ENCODE data around the gene TIMM17B.
A peak's percentile ranks its signal among the peaks of the same experiment; 100 is the strongest.

Gene TIMM17B

DNA sequence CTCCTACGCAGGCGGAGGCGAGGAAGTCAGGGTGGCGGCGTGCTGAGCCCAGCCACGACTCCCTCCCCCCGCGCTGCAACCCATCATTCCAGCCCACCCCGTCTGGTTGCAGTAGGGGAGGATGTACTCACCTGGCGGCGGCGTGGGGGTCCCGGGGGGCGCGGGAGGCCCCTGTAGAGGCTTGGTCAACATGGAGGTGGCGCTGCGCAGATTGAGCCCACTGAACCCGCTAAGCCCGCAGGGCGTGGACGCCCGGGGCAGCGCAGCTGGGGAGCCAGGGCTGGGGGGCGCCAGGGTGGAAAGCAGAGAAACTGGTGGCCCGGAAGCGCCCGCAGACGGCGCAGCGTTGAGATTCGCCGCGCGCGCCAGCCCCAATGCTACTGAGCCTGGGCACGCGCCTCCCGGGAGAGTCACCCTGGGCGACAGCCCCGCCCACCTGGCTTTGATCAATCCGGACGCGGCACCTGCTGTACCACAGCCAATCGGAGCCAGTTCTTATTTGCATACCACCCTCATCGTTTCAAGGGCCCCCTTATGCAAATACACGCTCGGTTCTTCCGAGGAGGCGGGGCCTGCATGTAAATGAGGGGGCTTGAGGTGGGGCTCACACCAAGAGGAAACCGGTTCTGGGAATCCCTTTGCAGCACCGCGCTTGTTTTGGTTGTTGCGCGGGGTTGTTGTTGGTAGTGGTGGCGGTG lies 21.2 kb upstream of the TIMM17B start, which contains the start of gene PIM2:
Gene PIM2 (minus strand): TSS at position 382 of the 698 bp plus-strand sequence. CDS start 190 bp downstream, at position 192.
- peak; percentile 90 for DNase-seq

DNA sequence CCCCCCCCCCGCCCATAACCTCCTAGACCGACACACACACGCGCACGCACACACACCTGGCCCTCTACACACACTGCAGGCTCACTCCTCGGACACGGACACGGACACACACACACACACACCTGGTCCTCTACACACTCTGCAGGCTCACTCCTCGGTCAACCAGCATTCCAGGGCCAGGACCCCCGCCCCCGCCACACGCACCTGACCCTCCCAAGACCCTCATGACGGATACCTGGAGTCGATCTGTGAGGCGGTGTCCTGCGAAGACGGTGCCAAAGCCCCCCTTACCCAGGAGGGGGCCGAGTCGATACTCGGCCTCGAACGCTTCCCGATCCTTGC lies 20.7 kb upstream of the TIMM17B start:
- peak; percentile 67 for DNase-seq

DNA sequence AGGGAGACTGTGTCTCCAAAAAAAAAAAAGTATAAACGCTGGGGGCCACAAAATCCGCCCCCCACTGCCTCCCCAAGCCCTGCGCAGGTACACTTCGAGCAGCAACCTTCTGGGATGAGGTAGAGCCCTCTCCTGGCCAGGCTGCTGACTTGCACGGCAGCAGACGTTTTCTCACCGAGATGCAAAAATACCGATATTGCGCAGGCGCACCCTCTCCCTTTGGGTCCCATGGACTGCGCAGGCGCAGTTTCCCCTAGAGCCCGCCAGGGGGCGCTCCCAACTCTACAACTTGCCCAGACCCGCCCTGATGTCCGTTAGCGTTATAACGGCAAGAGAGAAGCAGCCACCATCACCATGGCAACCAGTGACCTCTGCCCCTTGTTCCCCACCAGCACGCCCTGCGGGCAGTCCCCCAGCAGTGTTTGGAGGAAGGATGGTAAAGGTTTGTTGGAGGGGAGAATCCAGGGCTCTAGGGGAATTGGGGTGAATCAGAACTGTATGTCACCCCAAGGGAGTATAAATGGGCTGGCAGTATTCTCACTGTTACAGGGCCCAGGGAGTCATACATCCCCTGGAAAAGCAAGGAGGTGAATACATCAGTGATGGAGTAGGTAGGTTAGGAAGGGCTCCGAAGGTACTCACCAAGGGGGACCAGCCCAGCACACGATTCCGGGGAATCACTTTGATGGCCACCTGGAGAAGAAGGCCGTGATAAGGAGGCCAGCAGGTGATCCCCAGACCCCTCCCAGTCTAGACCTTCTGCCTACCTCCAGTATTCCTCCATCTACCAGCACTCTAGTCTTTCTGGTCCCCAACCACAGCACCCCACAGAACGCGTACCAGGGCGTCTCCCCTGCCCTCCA lies 19.8 kb upstream of the TIMM17B start:
- DNase-seq, result peak; percentile 95

DNA sequence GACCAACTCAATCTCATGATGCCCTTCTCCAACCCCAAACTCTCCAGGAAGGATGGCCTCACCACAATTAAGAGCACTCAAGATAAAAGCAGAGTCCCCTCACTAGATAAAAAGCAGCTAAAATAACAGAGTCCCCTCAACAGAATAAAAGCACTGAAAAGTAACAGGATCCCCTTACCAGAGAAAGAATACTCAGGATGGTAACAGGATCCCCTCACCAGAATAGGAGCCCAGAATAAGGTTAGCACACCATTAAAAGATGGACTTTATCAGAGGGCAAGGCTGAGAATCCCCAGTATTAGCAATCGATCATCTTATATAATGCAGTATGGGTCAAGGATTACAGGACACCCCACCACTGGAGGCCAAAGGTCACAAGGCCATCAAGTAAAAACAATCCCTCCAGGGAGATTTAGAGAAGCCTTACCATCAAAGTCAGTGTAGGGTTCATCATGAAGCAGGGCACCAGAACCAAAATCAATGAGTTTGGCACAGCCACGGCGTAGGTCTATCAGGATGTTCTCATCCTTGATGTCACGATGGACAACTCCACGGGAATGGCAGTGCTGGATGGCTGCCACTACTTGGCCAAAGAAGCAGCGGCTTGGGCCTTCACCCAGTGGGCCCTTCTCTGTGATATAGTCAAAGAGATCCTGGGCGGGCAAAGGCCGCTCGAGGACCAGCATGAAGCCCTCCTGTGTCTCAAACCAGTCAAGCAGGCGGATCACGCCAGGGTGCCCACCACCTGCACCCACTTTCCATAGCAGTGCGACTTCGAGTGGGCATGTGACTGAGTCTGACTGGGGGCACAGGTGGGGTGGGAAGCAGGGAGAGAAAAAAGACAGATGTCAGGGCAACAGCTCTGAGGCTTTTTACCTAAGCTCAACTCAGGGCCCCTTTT lies 17.3 kb upstream of the TIMM17B start:
- DNase-seq, result no peak

DNA sequence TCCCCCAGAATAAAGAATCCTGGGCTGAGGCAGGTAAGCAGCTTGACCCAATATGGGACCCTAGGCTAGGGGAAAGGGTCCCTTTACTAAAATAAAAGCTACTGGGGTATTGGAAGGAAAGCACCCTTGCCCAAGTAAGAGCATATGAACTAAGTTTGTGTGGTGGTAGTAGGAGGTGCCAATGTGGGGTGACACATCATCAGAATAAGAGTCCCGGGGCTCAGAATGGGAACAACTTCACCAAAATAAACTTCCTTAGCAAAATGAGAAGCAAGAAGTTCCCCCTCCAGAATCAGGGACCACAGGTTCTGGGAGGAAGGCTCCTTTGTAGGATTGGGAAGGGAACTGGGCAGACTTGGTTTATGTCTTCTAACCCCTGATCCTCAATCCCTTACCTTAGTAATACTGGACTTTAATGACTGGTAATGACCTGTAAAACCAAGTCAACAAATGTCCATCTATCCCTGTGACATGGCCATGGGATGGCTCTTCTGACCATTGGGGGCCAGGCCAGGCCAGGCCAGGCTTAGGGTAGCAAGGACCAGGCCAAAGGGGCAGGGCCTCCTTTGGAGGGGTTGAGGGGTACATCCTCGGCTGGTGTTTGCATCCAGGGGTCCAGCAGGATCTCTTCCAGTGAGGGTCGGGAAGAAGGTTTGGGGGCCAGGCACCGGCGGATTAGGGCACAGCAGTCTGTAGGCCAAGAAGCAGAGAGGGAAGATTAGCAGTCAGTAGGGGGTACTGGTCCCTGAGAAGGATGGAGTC lies 16.2 kb upstream of the TIMM17B start:
- DNase-seq, result no peak

DNA sequence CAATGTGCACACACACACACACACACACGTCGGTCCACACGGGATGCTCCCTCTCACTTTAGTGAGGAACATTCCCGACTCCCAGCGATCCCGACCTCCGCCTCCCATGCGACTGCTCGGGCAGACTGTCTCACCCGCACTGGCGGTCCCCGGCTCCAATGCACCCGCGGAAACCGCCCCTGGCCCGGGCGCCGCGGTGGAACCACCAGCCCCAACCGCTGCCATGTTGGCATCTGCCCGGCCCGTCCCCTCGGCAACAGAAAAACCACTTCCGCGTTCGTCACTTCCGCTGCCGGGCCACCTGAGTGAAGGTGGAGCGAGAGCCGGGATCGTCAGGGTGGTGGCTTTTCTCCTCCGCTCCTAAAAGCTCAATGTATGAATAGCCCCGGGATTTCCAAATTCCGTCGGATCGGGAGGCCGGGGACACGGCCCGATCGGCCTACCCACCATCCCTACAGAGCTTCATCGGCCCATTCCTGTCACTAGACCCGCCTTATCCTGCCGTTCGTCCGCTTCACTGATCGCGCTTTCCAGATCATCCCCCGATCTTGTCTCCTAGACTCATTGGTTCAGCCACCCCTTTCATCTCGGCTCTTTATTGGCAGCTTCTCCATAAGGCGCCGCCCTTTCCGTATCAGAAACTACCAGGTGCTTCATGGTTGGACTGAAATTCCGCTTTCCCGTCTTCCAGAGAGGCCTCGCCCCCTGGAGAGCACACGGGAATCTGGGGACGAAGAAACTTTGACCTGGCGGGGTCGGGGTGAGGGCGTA lies 14.0 kb upstream of the TIMM17B start, which contains the start of gene SLC35A2:
Gene SLC35A2 (minus strand): TSS at position 235 of the 771 bp plus-strand sequence. CDS start 10 bp downstream, at position 225.
- peak; percentile 93 for DNase-seq

DNA sequence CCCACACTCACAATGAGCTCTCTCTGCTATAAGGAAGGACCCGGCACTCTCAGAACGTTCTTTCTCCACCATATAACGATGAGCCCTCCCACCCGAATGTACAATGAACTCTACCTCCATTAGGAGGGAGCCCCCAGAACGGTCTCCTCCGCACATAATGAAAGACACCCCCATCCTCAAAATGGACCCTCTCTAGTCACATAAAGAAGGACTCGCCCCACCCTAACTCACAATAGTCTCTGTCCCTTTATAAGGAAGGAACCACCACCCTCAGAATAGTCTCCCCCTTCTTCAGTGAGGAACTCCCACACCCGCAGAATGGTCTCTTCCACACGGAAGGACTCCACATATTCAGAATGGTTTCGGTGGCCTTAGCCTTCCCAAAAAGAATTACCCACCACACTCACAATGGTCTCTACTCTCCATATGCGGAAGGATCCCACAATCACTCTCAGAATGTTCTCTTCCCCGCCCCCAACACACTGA lies 13.4 kb upstream of the TIMM17B start:
- no peak for DNase-seq

DNA sequence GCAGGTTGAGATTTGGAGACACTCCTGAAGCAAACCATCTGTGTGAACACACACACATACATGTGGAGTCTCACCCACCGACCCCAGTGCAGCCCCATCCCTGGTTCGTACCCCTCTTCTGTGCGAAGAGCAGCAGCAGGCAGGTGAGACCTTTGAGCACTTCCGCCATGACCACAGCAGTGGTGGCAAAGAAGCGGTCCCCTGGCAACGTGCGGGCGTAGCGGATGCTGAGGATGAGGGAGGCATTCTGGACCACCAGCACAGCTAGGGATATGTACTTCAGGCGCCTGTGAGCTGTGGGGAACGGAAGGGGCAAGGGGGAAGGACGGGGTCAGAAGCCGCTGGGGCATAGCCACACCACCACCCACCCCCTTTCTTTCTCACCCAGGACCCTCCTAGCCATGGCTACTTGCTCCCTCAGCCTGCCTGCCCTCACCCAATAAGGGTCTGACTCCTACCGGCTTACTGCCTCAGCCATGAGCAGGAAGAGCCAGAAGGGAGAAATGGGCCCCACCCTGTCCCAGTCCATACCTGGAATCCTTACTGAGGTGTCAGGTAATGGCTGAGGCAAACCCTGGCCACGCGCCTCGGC lies 12.2 kb upstream of the TIMM17B start:
- no peak for DNase-seq

DNA sequence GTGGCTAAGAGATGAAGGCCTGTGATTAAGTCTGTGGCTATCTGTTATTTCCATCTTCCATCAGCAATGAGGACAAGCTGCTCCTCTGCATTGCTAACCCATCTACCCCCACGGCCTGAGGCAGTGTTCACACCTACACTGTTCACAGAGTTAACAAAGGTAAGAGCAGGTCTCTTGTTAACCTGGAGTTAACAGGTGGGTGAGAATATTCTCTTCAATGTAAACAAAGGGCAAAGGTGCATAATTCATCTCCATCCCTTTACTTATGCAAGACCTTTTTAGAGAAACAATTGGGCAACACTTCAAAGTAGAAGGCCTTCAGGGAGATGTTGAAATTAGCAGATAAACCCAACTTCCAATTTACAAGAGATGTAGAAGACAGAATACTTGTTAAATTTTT lies 11.0 kb upstream of the TIMM17B start:
- no peak for DNase-seq

DNA sequence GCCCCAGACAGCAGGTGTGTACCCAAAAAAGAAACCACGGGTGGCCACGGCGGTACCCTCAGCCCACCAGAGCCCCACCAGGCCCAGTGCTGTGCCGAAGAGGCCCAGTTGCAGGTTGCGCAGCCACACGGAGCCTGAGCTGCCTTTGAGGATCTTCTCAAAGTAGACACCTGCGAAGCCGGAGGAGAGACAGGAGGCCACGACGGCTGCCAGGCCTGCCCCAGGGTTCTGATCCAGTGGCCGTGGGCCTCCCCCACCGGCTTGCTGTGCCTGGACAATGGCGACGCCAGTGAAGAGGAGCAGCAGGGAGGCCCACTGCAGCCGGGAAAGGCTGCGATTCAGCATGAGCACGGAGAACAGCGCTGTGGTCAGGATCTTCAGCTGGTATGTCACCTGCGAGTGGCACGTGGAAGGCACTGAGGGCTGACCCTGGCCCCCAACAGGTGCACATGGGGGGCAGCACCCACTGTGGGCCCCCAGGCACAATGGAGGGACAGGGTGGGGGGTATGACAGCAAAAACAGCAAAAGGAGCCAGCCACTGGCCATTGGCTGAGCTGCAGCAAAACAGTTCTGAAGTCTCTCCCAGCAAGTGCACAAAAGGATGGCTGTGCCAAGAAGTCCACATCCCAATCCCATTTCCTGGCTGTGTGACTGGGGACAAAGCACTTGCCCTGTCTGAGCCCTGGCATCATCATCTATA lies 7.7 kb upstream of the TIMM17B start:
- DNase-seq, result no peak

DNA sequence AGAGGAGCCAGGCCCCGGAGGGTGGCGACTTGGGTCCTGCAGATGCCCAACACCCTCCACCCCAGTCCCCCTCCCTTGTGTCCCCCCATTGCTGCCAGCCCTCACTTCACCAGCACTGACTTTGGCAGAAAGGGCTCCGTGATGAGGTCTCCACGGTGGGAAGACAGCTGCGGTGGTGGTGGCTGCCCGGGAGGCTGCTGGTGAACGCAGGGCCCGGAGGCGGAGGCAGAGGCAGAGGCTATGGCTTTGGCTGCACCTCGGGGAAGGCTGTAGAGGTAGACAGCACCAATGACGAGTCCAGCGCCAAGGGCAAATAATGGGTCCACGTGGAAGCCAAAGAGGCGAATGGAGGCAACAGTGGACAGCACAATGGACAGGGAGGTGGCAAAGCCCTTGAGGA lies 7.1 kb upstream of the TIMM17B start:
- DNase-seq, result no peak

DNA sequence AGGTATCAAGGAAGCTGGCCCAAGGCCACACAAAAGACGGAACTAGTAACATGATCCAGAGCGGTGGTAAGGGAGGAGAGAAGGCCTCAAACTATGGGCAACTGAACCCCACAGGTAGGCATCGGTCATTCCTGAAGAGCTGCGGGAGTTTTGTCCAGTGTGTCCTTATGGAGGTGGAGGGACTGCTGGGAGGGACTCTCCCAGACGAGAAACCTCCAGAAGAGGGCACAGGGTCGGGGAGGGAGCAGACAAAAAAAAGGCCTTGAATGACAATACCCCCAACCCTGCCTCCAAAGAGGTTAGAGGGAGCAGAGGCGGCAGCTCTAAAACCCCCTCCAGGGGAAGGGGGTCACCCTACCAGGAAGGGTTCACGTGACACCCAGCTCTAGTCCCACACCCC lies 6.6 kb upstream of the TIMM17B start:
- no peak for DNase-seq

DNA sequence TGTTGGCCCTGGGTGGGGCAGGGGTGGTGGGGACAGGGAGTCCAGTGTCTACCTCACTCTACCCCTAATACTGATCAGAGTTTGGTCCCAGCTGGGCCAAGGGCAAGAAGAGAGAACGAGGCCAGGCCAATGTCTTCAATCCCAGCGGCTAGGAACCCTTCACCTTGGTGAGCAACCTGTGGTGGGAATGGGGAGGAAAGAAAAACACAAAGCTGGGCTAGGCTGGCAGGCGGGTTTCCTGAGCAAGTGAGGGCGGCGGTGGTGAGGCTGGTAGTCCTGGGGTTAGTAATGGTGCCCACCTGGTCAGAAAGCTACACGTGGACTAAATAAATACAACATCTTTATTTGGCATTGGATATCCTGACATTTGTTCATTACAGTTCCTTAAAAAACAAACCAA lies 5.7 kb upstream of the TIMM17B start:
- DNase-seq, result no peak

DNA sequence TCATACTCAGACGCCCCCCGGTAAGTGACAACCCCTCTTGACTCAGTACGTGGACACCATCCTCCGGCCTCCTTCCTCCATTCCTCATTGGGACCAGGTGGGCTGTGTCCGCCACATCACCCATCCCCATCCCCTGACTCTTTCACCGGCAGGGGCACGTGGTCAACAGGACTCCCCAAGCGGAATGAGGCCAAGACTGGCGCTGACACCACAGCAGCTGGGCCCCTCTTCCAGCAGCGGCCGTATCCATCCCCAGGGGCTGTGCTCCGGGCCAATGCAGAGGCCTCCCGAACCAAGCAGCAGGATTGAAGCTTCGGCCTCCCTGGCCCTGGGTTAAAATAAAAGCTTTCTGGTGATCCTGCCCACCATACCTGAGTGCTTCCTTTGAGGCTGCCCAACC lies 5.2 kb upstream of the TIMM17B start:
- no peak for DNase-seq

DNA sequence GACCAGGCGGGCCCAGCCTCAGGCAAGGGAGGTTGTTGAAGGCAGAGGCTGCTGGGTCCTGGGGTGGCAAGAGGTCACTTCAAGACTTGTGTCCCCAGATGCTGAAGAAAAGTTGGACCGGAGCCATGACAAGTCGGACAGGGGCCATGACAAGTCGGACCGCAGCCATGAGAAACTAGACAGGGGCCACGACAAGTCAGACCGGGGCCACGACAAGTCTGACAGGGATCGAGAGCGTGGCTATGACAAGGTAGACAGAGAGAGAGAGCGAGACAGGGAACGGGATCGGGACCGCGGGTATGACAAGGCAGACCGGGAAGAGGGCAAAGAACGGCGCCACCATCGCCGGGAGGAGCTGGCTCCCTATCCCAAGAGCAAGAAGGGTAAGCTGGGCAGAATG lies 4.6 kb upstream of the TIMM17B start:
- no peak for DNase-seq

DNA sequence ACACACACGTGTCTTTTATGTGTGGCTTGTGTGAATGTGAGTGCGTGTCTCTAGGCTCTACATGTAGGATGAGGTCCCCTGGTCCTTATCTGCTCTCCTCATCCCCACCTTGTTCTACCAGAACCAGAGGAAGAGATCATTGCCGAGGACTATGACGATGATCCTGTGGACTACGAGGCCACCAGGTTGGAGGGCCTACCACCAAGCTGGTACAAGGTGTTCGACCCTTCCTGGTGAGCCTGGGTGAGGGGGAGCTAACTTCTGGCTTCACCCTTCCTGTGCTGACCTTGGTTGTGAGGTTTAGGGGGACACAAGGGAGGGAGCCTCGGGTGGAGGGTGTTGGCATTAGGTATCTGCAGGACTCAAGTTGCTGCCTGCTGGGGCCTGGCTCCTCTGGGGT lies 3.5 kb upstream of the TIMM17B start:
- no peak for DNase-seq

DNA sequence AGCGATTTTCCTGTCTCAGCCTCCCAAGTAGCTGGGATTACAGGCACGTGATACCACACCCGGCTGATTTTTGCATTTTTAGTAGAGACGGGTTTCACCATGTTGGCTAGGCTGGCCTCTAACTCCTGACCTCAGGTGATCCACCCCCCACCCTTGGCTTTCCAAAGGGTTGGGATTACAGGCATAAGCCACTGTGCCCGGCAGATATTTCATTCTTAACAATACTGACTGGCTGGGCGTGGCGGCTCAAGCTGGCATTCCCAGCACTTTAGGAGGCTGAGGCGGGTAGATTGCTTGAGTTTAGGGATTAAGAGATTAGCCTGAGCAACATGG lies 1.5 kb upstream of the TIMM17B start:
- no peak for DNase-seq

DNA sequence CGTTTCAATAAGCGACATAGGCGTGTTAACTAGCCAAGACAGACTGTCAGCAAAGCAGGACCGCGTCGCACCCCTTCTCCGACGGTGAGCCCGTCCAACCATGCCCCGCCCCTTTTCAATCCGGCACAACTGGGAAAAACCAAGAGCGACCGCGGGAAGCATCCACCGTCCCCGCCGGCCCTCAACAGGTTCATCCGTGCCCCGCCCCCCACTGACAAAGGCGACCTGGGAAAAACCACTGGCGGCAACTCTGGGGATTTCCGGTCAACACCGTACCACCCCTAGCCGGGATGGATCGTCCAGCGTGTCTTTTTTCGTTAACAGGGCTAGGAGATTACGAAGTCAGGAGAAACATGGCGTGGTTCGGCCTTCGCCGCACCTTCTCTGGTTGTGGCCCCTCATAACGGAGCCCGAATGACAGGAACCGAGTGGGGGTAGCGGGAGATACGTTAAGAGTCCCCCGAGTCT lies 377 bp downstream of the TIMM17B start:
- peak; percentile 79 for DNase-seq

DNA sequence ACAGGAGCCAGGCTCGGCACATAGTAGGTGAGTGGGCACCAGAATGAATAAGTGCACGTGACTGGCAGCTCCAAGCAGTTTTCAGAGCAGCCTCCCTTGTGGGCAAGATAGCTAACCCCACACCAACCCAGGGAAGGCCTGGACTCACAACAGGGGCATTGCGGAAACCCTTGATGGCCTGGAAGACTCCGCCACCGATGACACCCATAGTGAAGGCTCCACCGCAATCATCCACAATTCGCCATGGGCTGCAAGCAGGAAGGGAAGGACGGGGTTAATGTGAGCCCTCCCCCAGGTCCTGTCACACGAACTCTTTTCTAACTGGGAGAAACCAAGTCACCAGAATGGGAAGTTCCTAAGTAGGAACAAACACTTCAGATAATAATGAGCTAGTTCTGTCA lies 957 bp downstream of the TIMM17B start:
- DNase-seq, result no peak

DNA sequence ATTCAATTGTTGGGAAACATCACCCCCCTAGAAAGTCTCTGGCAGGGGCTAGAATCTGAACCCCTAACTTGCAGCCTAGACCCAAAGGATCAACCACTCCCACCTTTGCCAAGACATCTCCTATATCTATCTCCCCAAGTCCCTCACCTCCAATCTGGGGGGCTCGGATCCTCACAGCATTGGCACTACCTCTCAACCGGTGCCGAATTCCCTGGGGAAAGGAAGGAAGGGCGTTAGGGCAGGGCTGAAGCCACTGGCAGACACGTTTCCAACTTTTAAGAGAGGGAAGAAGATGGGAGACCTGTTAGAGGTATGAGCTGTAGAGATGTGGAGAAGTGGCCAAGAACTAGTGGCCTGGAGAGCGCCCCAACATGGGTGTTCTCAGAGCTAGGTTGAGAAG lies 2.7 kb downstream of the TIMM17B start:
- peak; percentile 24 for DNase-seq
